Stimulated activated CD4-positive, alpha-beta T cell treated with anti-CD3 and anti-CD28 coated beads, Interleukin-15, amount 100 ng/mL, for 24 hours (primary cell): ENCODE measurements around the gene KIF18B.
A peak's percentile ranks its signal among the peaks of the same experiment; 100 is the strongest.

Experiments used
- DNase-seq: peaks from one replicate; pipeline ENCODE4 v3.0.0-alpha.2; 2020

Gene KIF18B

GRCh38 chr17:44917456-44917855 is 30.1 kb downstream of the KIF18B start:
- DNase-seq: no peak

GRCh38 chr17:44916781-44917241 is 30.8 kb downstream of the KIF18B start:
- no peak for DNase-seq

- DNase-seq: no peak
Observed at GRCh38 chr17:44915862-44916780, 31.5 kb downstream of the KIF18B start.

- DNase-seq: no peak
Observed at GRCh38 chr17:44915321-44915726, 32.2 kb downstream of the KIF18B start, which contains the start of gene GFAP. GFAP (minus strand) TSS chr17:44915500; CDS start chr17:44915486, 14 bp downstream.

- DNase-seq: no peak
Observed at GRCh38 chr17:44914698-44915271, 32.8 kb downstream of the KIF18B start.

- no peak for DNase-seq
Observed at GRCh38 chr17:44914148-44914547, 33.4 kb downstream of the KIF18B start.

- DNase-seq: no peak
Observed at GRCh38 chr17:44913676-44914075, 33.9 kb downstream of the KIF18B start.

- no peak for DNase-seq
Observed at GRCh38 chr17:44912763-44913544, 34.6 kb downstream of the KIF18B start.

GRCh38 chr17:44911133-44912001 is 36.2 kb downstream of the KIF18B start:
- DNase-seq: peak; percentile 69

GRCh38 chr17:44910231-44911106 is 37.1 kb downstream of the KIF18B start:
- no peak for DNase-seq

- DNase-seq: no peak
Observed at GRCh38 chr17:44909681-44910144, 37.9 kb downstream of the KIF18B start.

- DNase-seq: no peak
Observed at GRCh38 chr17:44908761-44909326, 38.7 kb downstream of the KIF18B start.

- no peak for DNase-seq
Observed at GRCh38 chr17:44907729-44908470, 39.7 kb downstream of the KIF18B start.

- DNase-seq: no peak
Observed at GRCh38 chr17:44906763-44907728, 40.5 kb downstream of the KIF18B start.

GRCh38 chr17:44906010-44906646 is 41.4 kb downstream of the KIF18B start:
- no peak for DNase-seq

GRCh38 chr17:44905006-44906000 is 42.3 kb downstream of the KIF18B start:
- no peak for DNase-seq
